Measurements from ENCODE around the gene YIF1B. TPM values are rescaled to one million over a fixed set of nuclear protein-coding genes. Genes with fewer than 3 reads are reported as not detected.

Gene YIF1B
- total and polyA plus RNA-seq, 9 of the 15 experiments (the other 6 are each of a cell fraction or from before 2014, with no cell fraction given) = 8.5 to 586 (median 323) TPM

DNA sequence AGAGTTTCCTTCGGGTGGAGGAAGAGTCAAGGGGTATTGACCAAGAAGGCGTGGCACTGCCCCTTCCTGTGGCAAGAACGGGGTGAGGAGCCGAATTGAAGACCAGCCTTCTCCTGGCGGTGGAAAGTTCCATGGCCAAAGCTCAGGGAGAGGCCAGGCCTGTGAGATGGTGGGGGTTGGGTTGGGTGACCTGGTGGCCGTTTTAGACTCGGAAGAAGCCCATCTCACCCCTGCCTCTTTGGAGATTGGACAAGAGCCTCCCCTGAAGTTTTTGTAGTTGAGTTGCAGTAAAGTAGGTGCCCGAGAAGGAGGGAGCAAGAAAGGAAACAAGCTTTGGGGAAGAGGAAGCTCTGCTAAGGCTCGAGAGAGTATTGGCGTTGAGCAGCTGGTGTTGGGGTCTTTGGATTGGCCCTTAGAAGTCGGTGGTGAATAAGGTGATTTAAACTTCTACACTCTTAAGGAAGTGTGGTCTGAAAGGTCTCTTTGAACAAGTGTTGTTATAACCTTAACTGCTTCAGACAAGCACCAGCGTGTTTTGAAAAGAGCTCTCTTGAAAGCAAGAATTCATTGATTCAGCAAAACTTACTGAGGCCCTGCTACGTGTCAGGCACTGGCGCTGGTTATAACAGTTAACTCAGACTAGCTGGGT is 50.4 kb downstream of the YIF1B start:
- Histone ChIP-seq H3K79me2 (ENCODE audit: control insufficient read depth, insufficient read depth, low read length) (no peaks in the 10 kb centered on the region), H3K4me2 (ENCODE audit: insufficient read depth, low read length) (no peak overlapping the region), H3K9me3 (replicated peaks; ENCODE audit: control insufficient read depth, insufficient read depth, low read depth, low read length) (no peaks in the 10 kb centered on the region), H3K9ac (ENCODE audit: insufficient read depth in 1 of 2, low read depth in 2 of 2, low read length in 2 of 2) (peak overlapping the region in 1 of 2 experiments; percentile 21; a peak in 1 of 4 replicates), H3K4me3 (no peak overlapping the region), H2AFZ (ENCODE audit: low read depth, low read length) (peak overlapping the region; percentile 72), H3K4me1 (replicated peaks in 1 of 2; ENCODE audit: control insufficient read depth in 2 of 2, insufficient read depth in 2 of 2, low read length in 2 of 2) (peaks cover 37 to 48% of the 10 kb centered on the region in 2 experiments), H4K20me1 (replicated peaks; ENCODE audit: control insufficient read depth, insufficient read depth, low read length) (no peaks in the 10 kb centered on the region), H3K27me3 (ENCODE audit: control insufficient read depth in 2 of 2, insufficient read depth in 2 of 2, low read length in 2 of 2) (no peaks in the 10 kb centered on the region), H3K36me3 (ENCODE audit: control insufficient read depth, insufficient read depth, low read length) (no peaks in the 10 kb centered on the region), H3K27ac (ENCODE audit: extremely low read depth, low read depth, low read length) (no peak overlapping the region; the same call in 1 of the 3 replicates), H3K9me1 (ENCODE audit: control insufficient read depth, insufficient read depth, low read length) (no peaks in the 10 kb centered on the region)
- in situ Hi-C loops (cut with MboI) = no loop called here
- WGBS (ENCODE audit: insufficient coverage, low coverage, missing lambda C conversion rate) = 80% methylated on average over 10 of the region's 14 CpGs
- ChIA-PET POLR2A (interaction anchor here (0.7 to 1.7 kb wide), 3 partner anchors 11 to 17 kb away, joined by 4 to 5 read pairs (median 4); no protein-coding TSS in a partner anchor), CTCF (ENCODE audit: low intra/inter-chr PET ratio) (no interaction called here)
- no peak for DNase-seq (ENCODE audit: extremely low read depth in 1 of 4, low spot score in 3 of 4)
- peak; percentile 57; the same call in 1 of the 2 replicates for TF ChIP-seq C11orf30 (IDR thresholded peaks at IDR 0.05; ENCODE audit: low read depth)
- TF ChIP-seq, protein P1, sequence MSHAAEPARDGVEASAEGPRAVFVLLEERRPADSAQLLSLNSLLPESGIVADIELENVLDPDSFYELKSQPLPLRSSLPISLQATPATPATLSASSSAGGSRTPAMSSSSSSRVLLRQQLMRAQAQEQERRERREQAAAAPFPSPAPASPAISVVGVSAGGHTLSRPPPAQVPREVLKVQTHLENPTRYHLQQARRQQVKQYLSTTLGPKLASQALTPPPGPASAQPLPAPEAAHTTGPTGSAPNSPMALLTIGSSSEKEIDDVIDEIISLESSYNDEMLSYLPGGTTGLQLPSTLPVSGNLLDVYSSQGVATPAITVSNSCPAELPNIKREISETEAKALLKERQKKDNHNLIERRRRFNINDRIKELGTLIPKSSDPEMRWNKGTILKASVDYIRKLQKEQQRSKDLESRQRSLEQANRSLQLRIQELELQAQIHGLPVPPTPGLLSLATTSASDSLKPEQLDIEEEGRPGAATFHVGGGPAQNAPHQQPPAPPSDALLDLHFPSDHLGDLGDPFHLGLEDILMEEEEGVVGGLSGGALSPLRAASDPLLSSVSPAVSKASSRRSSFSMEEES (CRISPR knock-in tag; IDR thresholded peaks at IDR 0.05) = no peak
- no peak for TF ChIP-seq RBM14 (IDR thresholded peaks at IDR 0.05; ENCODE audit: borderline replicate concordance, insufficient read depth, low read depth, low read length)
- TF ChIP-seq, protein P2, sequence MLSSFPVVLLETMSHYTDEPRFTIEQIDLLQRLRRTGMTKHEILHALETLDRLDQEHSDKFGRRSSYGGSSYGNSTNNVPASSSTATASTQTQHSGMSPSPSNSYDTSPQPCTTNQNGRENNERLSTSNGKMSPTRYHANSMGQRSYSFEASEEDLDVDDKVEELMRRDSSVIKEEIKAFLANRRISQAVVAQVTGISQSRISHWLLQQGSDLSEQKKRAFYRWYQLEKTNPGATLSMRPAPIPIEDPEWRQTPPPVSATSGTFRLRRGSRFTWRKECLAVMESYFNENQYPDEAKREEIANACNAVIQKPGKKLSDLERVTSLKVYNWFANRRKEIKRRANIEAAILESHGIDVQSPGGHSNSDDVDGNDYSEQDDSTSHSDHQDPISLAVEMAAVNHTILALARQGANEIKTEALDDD (IDR thresholded peaks at IDR 0.05) = 0 out of 2 replicates have a peak, but pooled peaks have one; percentile 12
- peak; percentile 73 for TF ChIP-seq ZNF316 (IDR thresholded peaks at IDR 0.05)
- TF ChIP-seq NCOA1 (IDR thresholded peaks at IDR 0.05; ENCODE audit: low read depth) = no peak
- TF ChIP-seq, protein P3, sequence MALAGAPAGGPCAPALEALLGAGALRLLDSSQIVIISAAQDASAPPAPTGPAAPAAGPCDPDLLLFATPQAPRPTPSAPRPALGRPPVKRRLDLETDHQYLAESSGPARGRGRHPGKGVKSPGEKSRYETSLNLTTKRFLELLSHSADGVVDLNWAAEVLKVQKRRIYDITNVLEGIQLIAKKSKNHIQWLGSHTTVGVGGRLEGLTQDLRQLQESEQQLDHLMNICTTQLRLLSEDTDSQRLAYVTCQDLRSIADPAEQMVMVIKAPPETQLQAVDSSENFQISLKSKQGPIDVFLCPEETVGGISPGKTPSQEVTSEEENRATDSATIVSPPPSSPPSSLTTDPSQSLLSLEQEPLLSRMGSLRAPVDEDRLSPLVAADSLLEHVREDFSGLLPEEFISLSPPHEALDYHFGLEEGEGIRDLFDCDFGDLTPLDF (CRISPR knock-in tag; IDR thresholded peaks at IDR 0.05) = no peak
- no TSS peak for BruUV-seq (replicated peaks)
- no peak for FAIRE-seq
- ATAC-seq = no peak
- intact Hi-C loops (cut with micrococcal nuclease) = no loop called here

All from K562 (cell line).